Neural cell (in vitro differentiated cells): ENCODE data around the gene SLC24A2. TPM values are rescaled to one million over a fixed set of nuclear protein-coding genes. Genes with fewer than 3 reads are reported as not detected.

Experiments
- H2AFZ ChIP-seq: fragments of 200-600, 300-800 bp; sonication (generic), shearing (Covaris generic); 2 replicates; pipeline ENCODE4 v1.6.0; 2014; ENCODE audit warnings: low read depth, mild to moderate bottlenecking, antibody characterized with exemption, low read length, moderate library complexity
- H3F3A ChIP-seq: fragments of 200-600 bp; shearing (Covaris generic); 2 replicates; pipeline ENCODE4 v1.6.1; 2016; ENCODE audit warnings: mild to moderate bottlenecking, moderate library complexity, mixed read lengths, antibody characterized with exemption, low read length; ENCODE audit not compliant: insufficient read depth, poor library complexity, severe bottlenecking
- H3K27ac ChIP-seq: fragments of 200-600, 300-800 bp; sonication (generic), shearing (Covaris generic); 2 replicates; pipeline ENCODE4 v1.5.1; 2014; ENCODE audit warnings: mild to moderate bottlenecking, low read length, moderate library complexity
- H3K27me3 ChIP-seq: fragments of 300-800, 200-600 bp; sonication (generic), shearing (Covaris generic); 2 replicates; pipeline ENCODE4 v1.6.0; 2014; ENCODE audit warnings: mild to moderate bottlenecking, low read depth, low read length, moderate library complexity; ENCODE audit not compliant: insufficient read depth
- H3K36me3 ChIP-seq: fragments of 300-800, 200-600 bp; sonication (generic), shearing (Covaris generic); 2 replicates; pipeline ENCODE4 v1.5.1; 2014; ENCODE audit warnings: mild to moderate bottlenecking, antibody characterized with exemption, low read length, moderate library complexity; ENCODE audit not compliant: insufficient read depth
- H3K4me2 ChIP-seq: fragments of 300-800, 200-600 bp; sonication (generic), shearing (Covaris generic); 2 replicates; pipeline ENCODE4 v1.6.0; 2014; ENCODE audit warnings: mild to moderate bottlenecking, low read length
- H3K4me3 ChIP-seq: fragments of 300-800, 200-600 bp; sonication (generic), shearing (Covaris generic); 2 replicates; pipeline ENCODE4 v1.5.1; 2014; ENCODE audit warnings: mild to moderate bottlenecking, low read length, moderate library complexity
- H3K79me2 ChIP-seq: fragments of 200-600 bp; shearing (Covaris generic); replicated peaks from 2 replicates; pipeline ENCODE4 v1.6.0; 2014; ENCODE audit warnings: mild to moderate bottlenecking, low read length, moderate library complexity; ENCODE audit not compliant: insufficient read depth
- H3K9ac ChIP-seq: fragments of 300-800, 200-600 bp; sonication (generic), shearing (Covaris generic); 2 replicates; pipeline ENCODE4 v1.6.1; 2016; ENCODE audit warnings: mild to moderate bottlenecking, low read length, mixed read lengths
- H3K9me2 ChIP-seq: fragments of 200-600 bp; shearing (Covaris generic); 2 replicates; pipeline ENCODE4 v1.6.1; 2016; ENCODE audit warnings: mild to moderate bottlenecking, low read length, mixed read lengths; ENCODE audit not compliant: insufficient read depth
- H3K9me3 ChIP-seq: fragments of 200-600, 300-800 bp; sonication (generic), shearing (Covaris generic); 2 replicates; pipeline ENCODE4 v1.6.1; 2016; ENCODE audit warnings: mild to moderate bottlenecking, mixed run types, low read length, moderate library complexity, mixed read lengths
- H4K20me1 ChIP-seq: fragments of 200-600 bp; shearing (Covaris generic); 2 replicates; pipeline ENCODE4 v1.6.1; 2016; ENCODE audit warnings: mild to moderate bottlenecking, mixed run types; ENCODE audit not compliant: insufficient read depth
- CTCF ChIP-seq: fragments of 450-650 bp; IDR thresholded peaks from 2 replicates; pipeline ENCODE4 v1.5.1; 2014; ENCODE audit warnings: antibody characterized with exemption, mild to moderate bottlenecking, moderate library complexity; ENCODE audit not compliant: poor library complexity, severe bottlenecking
- EP300 ChIP-seq: fragments of 450-650 bp; conservative IDR thresholded peaks from 2 replicates; pipeline ENCODE4 v1.6.1; 2014; ENCODE audit warnings: antibody characterized with exemption, mild to moderate bottlenecking, moderate library complexity; ENCODE audit not compliant: poor library complexity, severe bottlenecking
- EZH2 ChIP-seq: fragments of 200-600, 300-800 bp; shearing (Covaris generic), sonication (generic); IDR thresholded peaks from 2 replicates; pipeline ENCODE4 v1.6.1; 2014; ENCODE audit warnings: antibody characterized with exemption, low read length, borderline replicate concordance, mild to moderate bottlenecking; ENCODE audit not compliant: insufficient read depth, poor library complexity, severe bottlenecking
- MXI1 ChIP-seq: fragments of 450-650 bp; conservative IDR thresholded peaks from 2 replicates; pipeline ENCODE4 v1.6.1; 2014; ENCODE audit warnings: antibody characterized with exemption, mild to moderate bottlenecking; ENCODE audit not compliant: poor library complexity, severe bottlenecking
- POLR2AphosphoS5 ChIP-seq: IDR thresholded peaks from 2 replicates; pipeline ENCODE4 v1.6.1; 2012
- RAD21 ChIP-seq: fragments of 450-650 bp; conservative IDR thresholded peaks from 2 replicates; pipeline ENCODE4 v1.6.1; 2014; ENCODE audit warnings: antibody characterized with exemption, mild to moderate bottlenecking, moderate library complexity
- REST ChIP-seq: IDR thresholded peaks from 2 replicates; pipeline ENCODE4 v1.6.1; 2012; ENCODE audit warnings: borderline replicate concordance
- SMC3 ChIP-seq: fragments of 450-650 bp; conservative IDR thresholded peaks from 2 replicates; pipeline ENCODE4 v1.6.1; 2014; ENCODE audit warnings: antibody characterized with exemption, mild to moderate bottlenecking, moderate library complexity; ENCODE audit not compliant: poor library complexity
- TAF1 ChIP-seq: IDR thresholded peaks from 2 replicates; pipeline ENCODE4 v1.6.1; 2012; ENCODE audit warnings: low read depth
- polyA plus RNA-seq: library from polyadenylated mRNA; depleted of rRNA; stranded (reverse); fragments of >200 nt; gene quantifications from 2 replicates; pipeline ENCODE4 v1.2.3, GENCODE V29; 2014

SLC24A2 gene
- polyA plus RNA-seq, 1 donor from 2014 or later = 0.56 TPM

GRCh38 chr9:19759066-19759465 lies 29.8 kb downstream of the SLC24A2 start:
- Histone ChIP-seq H3K4me3 (no peak overlapping the region), H3K27ac (no peak overlapping the region), H3K9me2 (no peaks in the 10 kb centered on the region), H4K20me1 (no peaks in the 10 kb centered on the region), H3K4me2 (no peak overlapping the region), H2AFZ (no peak overlapping the region), H3K36me3 (no peaks in the 10 kb centered on the region), H3K79me2 (no peaks in the 10 kb centered on the region), H3K27me3 (no peaks in the 10 kb centered on the region), H3F3A (no peaks in the 10 kb centered on the region), H3K9ac (no peak overlapping the region), H3K9me3 (no peaks in the 10 kb centered on the region)
- TF ChIP-seq TAF1 (no peak), REST (no peak), POLR2AphosphoS5 (no peak), CTCF (no peak), RAD21 (no peak), EP300 (no peak), MXI1 (no peak), EZH2 (no peak), SMC3 (no peak)

GRCh38 chr9:19757745-19758144 lies 31.1 kb downstream of the SLC24A2 start:
- Histone ChIP-seq H3K9me3 (no peaks in the 10 kb centered on the region), H3K79me2 (no peaks in the 10 kb centered on the region)

More at GRCh38 chr9:19757745-19758144, 31.1 kb downstream of the SLC24A2 start:
- Histone ChIP-seq H3K4me3 (no peak overlapping the region), H3K4me2 (no peak overlapping the region), H4K20me1 (no peaks in the 10 kb centered on the region), H3K36me3 (no peaks in the 10 kb centered on the region), H3F3A (no peaks in the 10 kb centered on the region), H3K27ac (no peak overlapping the region), H3K9ac (no peak overlapping the region), H2AFZ (no peak overlapping the region), H3K27me3 (no peaks in the 10 kb centered on the region), H3K9me2 (no peaks in the 10 kb centered on the region)
- TF ChIP-seq MXI1 (no peak), CTCF (no peak), EP300 (no peak), RAD21 (no peak), TAF1 (no peak), SMC3 (no peak), EZH2 (no peak), REST (no peak), POLR2AphosphoS5 (no peak)
